Karpas-422 (cell line): ENCODE results near the gene OR4K17. TPM values are rescaled to one million over a fixed set of nuclear protein-coding genes. Genes with fewer than 3 reads are reported as not detected.
"Not testable (repeated sequence)": the region's sequence is repeated elsewhere in the genome, so short reads cannot be mapped to it uniquely, and the experiment has no call there.

Source experiments
- DNase-seq: peaks from one replicate; pipeline ENCODE4 v3.0.0-alpha.2; 2015
- H2AFZ ChIP-seq: fragments of 200-600 bp; sonication (generic); 2 replicates; pipeline ENCODE4 v1.6.1; 2014; ENCODE audit warnings: antibody characterized with exemption, low read length, mixed read lengths
- H3K27ac ChIP-seq: fragments of 200-600 bp; sonication (generic); 2 replicates; pipeline ENCODE4 v1.5.1; 2014; ENCODE audit warnings: mild to moderate bottlenecking, low read length, moderate library complexity
- H3K27me3 ChIP-seq: fragments of 200-600 bp; sonication (generic); 2 replicates; pipeline ENCODE4 v1.6.1; 2014; ENCODE audit warnings: low read length, mixed read lengths
- H3K36me3 ChIP-seq: fragments of 200-600 bp; sonication (generic); 2 replicates; pipeline ENCODE4 v1.6.1; 2014; ENCODE audit warnings: low read length, mixed read lengths; ENCODE audit not compliant: insufficient read depth
- H3K4me1 ChIP-seq: fragments of 200-600 bp; sonication (generic); 2 replicates; pipeline ENCODE4 v1.6.1; 2014; ENCODE audit warnings: mild to moderate bottlenecking, low read length, mixed read lengths
- H3K4me2 ChIP-seq: fragments of 200-600 bp; sonication (generic); 2 replicates; pipeline ENCODE4 v1.6.1; 2014; ENCODE audit warnings: low read length, low read depth, mild to moderate bottlenecking; ENCODE audit not compliant: poor library complexity, severe bottlenecking
- H3K4me3 ChIP-seq: fragments of 200-600 bp; sonication (generic); 2 replicates; pipeline ENCODE4 v1.5.1; 2014; ENCODE audit warnings: mild to moderate bottlenecking, antibody characterized with exemption, low read length, mixed read lengths
- H3K79me2 ChIP-seq: fragments of 200-600 bp; sonication (generic); 2 replicates; pipeline ENCODE4 v1.6.1; 2014; ENCODE audit warnings: mild to moderate bottlenecking, low read length, mixed read lengths
- H3K9ac ChIP-seq: fragments of 200-600 bp; sonication (generic); 2 replicates; pipeline ENCODE4 v1.6.0; 2014; ENCODE audit warnings: low read length
- H3K9me2 ChIP-seq: fragments of 200-600 bp; sonication (generic), shearing (Covaris generic); replicated peaks from 2 replicates; pipeline ENCODE4 v1.6.0; 2014; ENCODE audit warnings: mild to moderate bottlenecking, low read length, moderate library complexity; ENCODE audit not compliant: insufficient read depth
- H3K9me3 ChIP-seq: fragments of 300-700, 200-600 bp; sonication (generic); 2 replicates; pipeline ENCODE4 v1.6.1; 2014; ENCODE audit warnings: low read length, mixed read lengths
- H4K20me1 ChIP-seq: fragments of 200-600 bp; sonication (generic); 2 replicates; pipeline ENCODE4 v1.6.1; 2014; ENCODE audit warnings: mild to moderate bottlenecking, antibody characterized with exemption, low read length, low read depth; ENCODE audit not compliant: insufficient read depth
- total RNA-seq: library from RNA; depleted of rRNA; stranded (reverse); fragments of >200 nt; shearing (Covaris generic); gene quantifications from 2 replicates; pipeline ENCODE4 v1.2.3, GENCODE V29; 2014; ENCODE audit warnings: low replicate concordance; rRNA removed

OR4K17 gene
- not detected in 2 replicates for total RNA-seq

- H2AFZ ChIP-seq, result no peak within 1 kb of the TSS
- no peak within 1 kb of the TSS for H3K27ac ChIP-seq
- H4K20me1 ChIP-seq, result no peaks in the 10 kb centered on the region
- DNase-seq, result no peak
- peaks cover 4% of the 10 kb centered on the region; the same call in 1 of the 2 replicates for H3K9me3 ChIP-seq
- no peaks in the 10 kb centered on the region for H3K4me1 ChIP-seq
- H3K9ac ChIP-seq, result no peak within 1 kb of the TSS
- H3K4me2 ChIP-seq, result no peak within 1 kb of the TSS
- no peaks in the 10 kb centered on the region for H3K9me2 ChIP-seq
- H3K79me2 ChIP-seq, result no peaks in the 10 kb centered on the region
- H3K4me3 ChIP-seq, result no peak within 1 kb of the TSS
- H3K27me3 ChIP-seq, result no peaks in the 10 kb centered on the region
- no peaks in the 10 kb centered on the region for H3K36me3 ChIP-seq
Observed at GRCh38 chr14:20110438-20110837, at the start of gene OR4K17. Gene OR4K17, plus strand, starts transcription at chr14:20110739. Its CDS starts 6,761 bp downstream, at chr14:20117500.

- Histone ChIP-seq H3K27ac (no peak overlapping the region), H3K4me1 (no peaks in the 10 kb centered on the region), H3K36me3 (no peaks in the 10 kb centered on the region), H3K9me3 (no peaks in the 10 kb centered on the region; the same call in 1 of the 2 replicates), H3K4me3 (no peak overlapping the region), H3K9me2 (0 out of 2 replicates have a peak, but pooled peaks cover 4% of the 10 kb centered on the region), H3K9ac (no peak overlapping the region), H3K27me3 (peaks cover 2% of the 10 kb centered on the region; the same call in 1 of the 2 replicates), H3K4me2 (no peak overlapping the region), H3K79me2 (no peaks in the 10 kb centered on the region), H2AFZ (no peak overlapping the region), H4K20me1 (no peaks in the 10 kb centered on the region)
- DNase-seq, result no peak
Observed at GRCh38 chr14:20092050-20092449, 18.5 kb upstream of the OR4K17 start.

- Histone ChIP-seq H3K9ac (no peak overlapping the region), H3K4me2 (no peak overlapping the region), H4K20me1 (no peaks in the 10 kb centered on the region), H3K4me3 (no peak overlapping the region), H3K4me1 (no peaks in the 10 kb centered on the region), H2AFZ (no peak overlapping the region), H3K27ac (no peak overlapping the region), H3K79me2 (no peaks in the 10 kb centered on the region), H3K36me3 (no peaks in the 10 kb centered on the region), H3K9me3 (no peaks in the 10 kb centered on the region; the same call in 1 of the 2 replicates), H3K27me3 (peaks cover 2% of the 10 kb centered on the region; the same call in 1 of the 2 replicates), H3K9me2 (0 out of 2 replicates have a peak, but pooled peaks cover 4% of the 10 kb centered on the region)
- no peak for DNase-seq
Observed at GRCh38 chr14:20093442-20093841, 17.1 kb upstream of the OR4K17 start.

GRCh38 chr14:20098926-20099770 lies 11.4 kb upstream of the OR4K17 start:
- H3K4me2 ChIP-seq, H4K20me1 ChIP-seq, H2AFZ ChIP-seq, H3K4me1 ChIP-seq, H3K79me2 ChIP-seq, DNase-seq, H3K36me3 ChIP-seq, H3K4me3 ChIP-seq, H3K27me3 ChIP-seq, H3K27ac ChIP-seq, H3K9me2 ChIP-seq, H3K9ac ChIP-seq, H3K9me3 ChIP-seq: not testable (repeated sequence)

DNA sequence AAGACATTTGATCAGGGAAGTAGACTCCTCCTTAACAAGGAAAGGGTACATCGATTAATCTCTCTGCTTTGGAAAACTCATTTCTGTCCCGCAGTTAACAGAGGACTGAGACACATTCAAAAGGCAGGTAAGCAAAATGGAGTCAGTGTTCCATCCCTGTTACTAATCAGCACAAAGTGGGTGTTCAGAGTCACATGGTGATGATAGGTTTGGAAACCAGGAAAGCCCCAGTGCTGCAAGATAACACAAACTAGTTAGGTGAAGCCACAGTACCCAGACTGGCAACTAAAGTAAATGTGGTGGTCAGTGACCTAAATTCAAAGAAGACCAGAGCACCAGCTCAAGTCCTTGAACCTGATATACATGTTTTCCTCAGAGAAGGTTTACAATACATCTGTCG lies 1.8 kb downstream of the OR4K17 start:
- H3K27me3 ChIP-seq, result no peaks in the 10 kb centered on the region
- no peaks in the 10 kb centered on the region for H3K36me3 ChIP-seq
- no peak overlapping the region for H3K4me2 ChIP-seq
- H3K4me1 ChIP-seq, result no peaks in the 10 kb centered on the region
- DNase-seq, result no peak
- no peak overlapping the region for H3K4me3 ChIP-seq
- no peaks in the 10 kb centered on the region for H3K79me2 ChIP-seq
- H3K9ac ChIP-seq, result no peak overlapping the region
- H3K9me3 ChIP-seq, result peaks cover 4% of the 10 kb centered on the region; the same call in 1 of the 2 replicates
- H4K20me1 ChIP-seq, result no peaks in the 10 kb centered on the region
- no peaks in the 10 kb centered on the region for H3K9me2 ChIP-seq
- no peak overlapping the region for H2AFZ ChIP-seq
- no peak overlapping the region for H3K27ac ChIP-seq

- H3K4me2 ChIP-seq, result no peak overlapping the region
- no peak for DNase-seq
- no peaks in the 10 kb centered on the region for H4K20me1 ChIP-seq
- H3K27ac ChIP-seq, result no peak overlapping the region
- H3K9ac ChIP-seq, result no peak overlapping the region
- H3K9me2 ChIP-seq, result no peaks in the 10 kb centered on the region
- H3K4me1 ChIP-seq, result no peaks in the 10 kb centered on the region
- peaks cover 20% of the 10 kb centered on the region for H3K9me3 ChIP-seq
- H3K4me3 ChIP-seq, result no peak overlapping the region
- H2AFZ ChIP-seq, result no peak overlapping the region
- no peaks in the 10 kb centered on the region for H3K36me3 ChIP-seq
- no peaks in the 10 kb centered on the region for H3K79me2 ChIP-seq
- no peaks in the 10 kb centered on the region for H3K27me3 ChIP-seq
Observed at GRCh38 chr14:20116748-20117147, 6.2 kb downstream of the OR4K17 start.

DNA sequence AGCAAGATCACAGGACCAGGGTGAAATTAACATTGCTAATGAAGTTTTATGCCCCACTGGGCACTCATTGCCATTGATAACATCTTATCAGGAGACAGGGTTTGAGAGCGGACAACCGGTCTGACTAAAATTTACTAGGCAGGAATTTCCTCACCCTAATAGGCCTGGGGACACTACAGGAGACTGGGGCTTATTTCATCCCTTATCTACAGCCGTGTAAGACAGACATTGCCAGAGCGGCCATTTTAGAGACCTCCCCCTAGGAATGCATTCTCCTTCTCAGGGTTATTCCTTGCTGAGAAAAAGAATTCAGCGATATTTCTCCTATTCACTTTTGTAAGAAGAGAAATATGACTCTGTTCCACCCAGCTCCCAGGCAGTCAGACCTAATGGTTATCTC lies 8.3 kb downstream of the OR4K17 start:
- Histone ChIP-seq H3K79me2 (no peaks in the 10 kb centered on the region), H3K9me2 (no peaks in the 10 kb centered on the region), H3K4me1 (no peaks in the 10 kb centered on the region), H3K4me3 (no peak overlapping the region), H3K27ac (no peak overlapping the region), H3K4me2 (no peak overlapping the region), H3K9me3 (peaks cover 31% of the 10 kb centered on the region), H3K36me3 (no peaks in the 10 kb centered on the region), H3K9ac (no peak overlapping the region), H4K20me1 (no peaks in the 10 kb centered on the region), H2AFZ (no peak overlapping the region), H3K27me3 (no peaks in the 10 kb centered on the region)
- DNase-seq, result no peak

DNA sequence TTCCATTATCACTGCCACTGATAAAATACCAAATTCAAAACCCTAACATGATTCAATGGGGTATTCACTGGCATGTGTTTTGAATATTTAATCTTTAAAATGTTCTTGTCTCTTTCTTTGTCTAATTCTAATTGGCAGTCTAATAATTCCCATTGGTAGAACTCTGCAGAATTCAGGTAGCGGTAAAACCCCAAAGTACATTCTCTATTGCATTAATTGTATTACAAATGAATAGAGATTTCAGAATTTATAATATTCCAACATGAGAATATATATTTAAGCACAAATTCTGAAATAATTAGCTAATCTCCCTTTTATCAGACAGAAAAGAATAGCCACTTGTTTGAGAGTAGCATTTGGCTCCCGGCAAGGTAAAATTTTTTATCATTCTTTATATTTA lies 28.0 kb downstream of the OR4K17 start, which contains the start of gene OR4N5:
Gene OR4N5, plus strand, starts transcription at position 301 of the 400 bp plus-strand sequence. CDS start 4,916 bp downstream, outside the sequence.
- H3K27me3 ChIP-seq, result no peaks in the 10 kb centered on the region
- no peaks in the 10 kb centered on the region for H3K79me2 ChIP-seq
- no peaks in the 10 kb centered on the region for H3K36me3 ChIP-seq
- no peak within 1 kb of the TSS for H3K4me3 ChIP-seq
- no peak for DNase-seq
- no peak within 1 kb of the TSS for H3K9ac ChIP-seq
- no peak within 1 kb of the TSS for H3K27ac ChIP-seq
- no peaks in the 10 kb centered on the region for H3K4me1 ChIP-seq
- H3K9me3 ChIP-seq, result no peaks in the 10 kb centered on the region
- no peaks in the 10 kb centered on the region for H4K20me1 ChIP-seq
- no peak within 1 kb of the TSS for H2AFZ ChIP-seq
- peaks cover 6% of the 10 kb centered on the region; the same call in 1 of the 2 replicates for H3K9me2 ChIP-seq
- H3K4me2 ChIP-seq, result no peak within 1 kb of the TSS
